DND-41 (cell line): ENCODE results near the gene TEKT3.

Experiments used
- ATAC-seq: fragments of 200-7000 bp; cut with Tn5 transposase; 3 replicates; pipeline ENCODE4 v1.9.1; 2021; ENCODE audit warnings: low read depth; ENCODE audit not compliant: insufficient read depth
- DNase-seq: peaks from one replicate; pipeline ENCODE4 v3.0.0-alpha.2; 2020
- H2AFZ ChIP-seq: 2 replicates; pipeline ENCODE4 v1.6.0; 2012; ENCODE audit warnings: low read depth, low read length
- H3K27ac ChIP-seq: 2 replicates; pipeline ENCODE4 v1.5.1; 2012; ENCODE audit warnings: low read length, inconsistent platforms
- H3K27me3 ChIP-seq: fragments of 200-600 bp; sonication (generic); 2 replicates; pipeline ENCODE4 v1.6.0; 2012; ENCODE audit warnings: low read length, mild to moderate bottlenecking, inconsistent platforms; ENCODE audit not compliant: insufficient read depth, poor library complexity
- H3K36me3 ChIP-seq: 2 replicates; pipeline ENCODE4 v1.5.1; 2012; ENCODE audit warnings: low read length, inconsistent platforms; ENCODE audit not compliant: insufficient read depth
- H3K4me1 ChIP-seq: 2 replicates; pipeline ENCODE4 v1.5.1; 2012; ENCODE audit warnings: mild to moderate bottlenecking, low read length; ENCODE audit not compliant: insufficient read depth
- H3K4me2 ChIP-seq: 2 replicates; pipeline ENCODE4 v1.6.0; 2012; ENCODE audit warnings: mild to moderate bottlenecking, moderate library complexity, low read length, inconsistent platforms; ENCODE audit not compliant: insufficient read depth
- H3K4me3 ChIP-seq, 2 experiments: fragments of 200-600 bp in 1 of 2; shearing (Covaris generic) in 1 of 2; 2 replicates each; pipeline ENCODE4 v1.5.1; 2012 to 2016; ENCODE audit warnings: inconsistent platforms in 2 of 2, low read length in 2 of 2, mild to moderate bottlenecking in 2 of 2, low read depth in 1 of 2, moderate library complexity in 1 of 2
- H3K79me2 ChIP-seq: 2 replicates; pipeline ENCODE4 v1.6.0; 2012; ENCODE audit warnings: low read length, inconsistent platforms; ENCODE audit not compliant: insufficient read depth
- H3K9ac ChIP-seq: 2 replicates; pipeline ENCODE4 v1.6.0; 2012; ENCODE audit warnings: low read depth, mild to moderate bottlenecking, inconsistent platforms, low read length, moderate library complexity
- H3K9me3 ChIP-seq: 2 replicates; pipeline ENCODE4 v1.5.1; 2012; ENCODE audit warnings: low read length, moderate library complexity, mild to moderate bottlenecking, inconsistent platforms; ENCODE audit not compliant: insufficient read depth, severe bottlenecking
- H4K20me1 ChIP-seq: 2 replicates; pipeline ENCODE4 v1.6.0; 2012; ENCODE audit warnings: low read length; ENCODE audit not compliant: insufficient read depth
- EZH2 ChIP-seq: IDR thresholded peaks from 3 replicates; pipeline ENCODE4 v1.6.1; 2012; ENCODE audit warnings: borderline replicate concordance, low read depth, mild to moderate bottlenecking, moderate library complexity, low read length, inconsistent platforms; ENCODE audit not compliant: severe bottlenecking
- TF ChIP-seq, protein P1 (sequence below): IDR thresholded peaks from 2 replicates; pipeline ENCODE4 v1.5.1; 2012; ENCODE audit warnings: borderline replicate concordance, low read length, moderate library complexity, mild to moderate bottlenecking; ENCODE audit not compliant: poor library complexity, severe bottlenecking; ENCODE audit errors: extremely low read depth

Gene TEKT3

DNA sequence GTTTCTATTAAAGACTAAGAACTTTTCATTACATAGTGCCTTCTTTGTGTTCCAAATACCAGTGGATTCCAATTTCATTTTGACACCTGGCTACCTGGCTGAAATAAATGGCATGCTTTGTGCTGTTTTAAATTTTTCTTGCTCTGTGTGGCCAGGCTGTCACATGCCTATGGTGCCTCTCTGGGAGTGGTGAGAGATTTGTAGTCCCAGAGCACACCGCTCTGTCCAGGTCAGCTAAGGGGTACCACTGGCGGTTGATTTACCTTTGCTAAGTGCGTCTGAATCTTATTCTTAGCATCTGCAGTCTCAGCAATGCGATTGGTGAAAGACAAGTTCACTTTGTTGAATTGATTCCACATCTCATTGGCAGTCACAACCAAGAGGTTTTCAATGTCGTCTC, 29.4 kb downstream of the TEKT3 start:
- H3K27me3 ChIP-seq = peaks cover 41% of the 10 kb centered on the region

DNA sequence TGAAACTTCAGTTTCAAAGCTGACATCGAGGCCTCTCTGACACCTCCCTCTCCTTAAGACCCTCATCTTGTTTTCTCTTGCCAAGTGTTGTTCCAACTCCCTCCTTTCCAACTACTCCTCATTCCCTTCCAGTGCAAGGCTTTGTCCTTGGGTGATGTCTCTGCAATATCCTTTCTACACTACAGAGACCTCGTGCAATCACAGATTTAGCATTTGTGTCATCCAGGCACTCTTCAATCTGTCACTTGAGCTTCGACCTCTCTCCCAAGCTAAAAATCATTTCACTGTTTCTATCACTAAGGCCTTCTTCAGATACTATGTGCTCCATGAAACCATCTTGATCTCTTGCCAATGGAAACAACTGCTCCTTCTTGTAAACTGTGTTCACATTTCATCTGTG, 31.6 kb downstream of the TEKT3 start:
- Histone ChIP-seq H3K4me2 (no peak overlapping the region), H3K9me3 (no peaks in the 10 kb centered on the region), H3K27ac (no peak overlapping the region), H4K20me1 (no peaks in the 10 kb centered on the region), H3K27me3 (peaks cover 28% of the 10 kb centered on the region), H3K4me3 (no peak overlapping the region), H2AFZ (no peak overlapping the region), H3K79me2 (no peaks in the 10 kb centered on the region), H3K4me1 (no peaks in the 10 kb centered on the region), H3K9ac (no peak overlapping the region), H3K36me3 (no peaks in the 10 kb centered on the region)
- DNase-seq (no peak), ATAC-seq (no peak)
- TF ChIP-seq EZH2 = no peak
- TF ChIP-seq, protein P1, sequence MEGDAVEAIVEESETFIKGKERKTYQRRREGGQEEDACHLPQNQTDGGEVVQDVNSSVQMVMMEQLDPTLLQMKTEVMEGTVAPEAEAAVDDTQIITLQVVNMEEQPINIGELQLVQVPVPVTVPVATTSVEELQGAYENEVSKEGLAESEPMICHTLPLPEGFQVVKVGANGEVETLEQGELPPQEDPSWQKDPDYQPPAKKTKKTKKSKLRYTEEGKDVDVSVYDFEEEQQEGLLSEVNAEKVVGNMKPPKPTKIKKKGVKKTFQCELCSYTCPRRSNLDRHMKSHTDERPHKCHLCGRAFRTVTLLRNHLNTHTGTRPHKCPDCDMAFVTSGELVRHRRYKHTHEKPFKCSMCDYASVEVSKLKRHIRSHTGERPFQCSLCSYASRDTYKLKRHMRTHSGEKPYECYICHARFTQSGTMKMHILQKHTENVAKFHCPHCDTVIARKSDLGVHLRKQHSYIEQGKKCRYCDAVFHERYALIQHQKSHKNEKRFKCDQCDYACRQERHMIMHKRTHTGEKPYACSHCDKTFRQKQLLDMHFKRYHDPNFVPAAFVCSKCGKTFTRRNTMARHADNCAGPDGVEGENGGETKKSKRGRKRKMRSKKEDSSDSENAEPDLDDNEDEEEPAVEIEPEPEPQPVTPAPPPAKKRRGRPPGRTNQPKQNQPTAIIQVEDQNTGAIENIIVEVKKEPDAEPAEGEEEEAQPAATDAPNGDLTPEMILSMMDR = no peak

More for the DNA sequence above, 29.4 kb downstream of the TEKT3 start:
- Histone ChIP-seq H3K79me2 (no peaks in the 10 kb centered on the region), H3K4me3 (no peak overlapping the region), H3K36me3 (no peaks in the 10 kb centered on the region), H3K9me3 (no peaks in the 10 kb centered on the region), H4K20me1 (no peaks in the 10 kb centered on the region), H3K4me2 (no peak overlapping the region), H3K27ac (no peak overlapping the region), H3K9ac (no peak overlapping the region), H2AFZ (no peak overlapping the region), H3K4me1 (no peaks in the 10 kb centered on the region)
- TF ChIP-seq, protein P1 = no peak
- no peak for TF ChIP-seq EZH2
- no peak for ATAC-seq
- DNase-seq = no peak

DNA sequence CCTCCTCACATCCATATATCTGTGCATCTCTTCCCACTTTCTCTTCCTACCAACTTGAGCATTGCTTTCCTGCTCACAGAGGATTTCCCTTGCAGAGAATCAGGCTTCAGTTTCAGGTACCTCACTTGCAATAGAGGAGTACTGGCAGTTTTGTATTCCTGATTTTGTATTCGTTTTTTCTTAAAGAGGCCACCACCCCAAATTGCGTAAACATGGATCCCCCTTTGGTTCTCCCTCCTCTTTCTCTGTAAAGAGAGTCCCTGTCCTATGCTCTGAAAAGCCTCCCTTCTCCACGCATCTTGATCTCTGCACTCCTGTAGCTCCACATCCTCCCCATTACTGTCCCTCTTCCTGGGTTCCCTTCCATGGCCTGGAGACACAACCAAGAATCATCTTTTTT, 32.2 kb downstream of the TEKT3 start:
- no peak overlapping the region for H2AFZ ChIP-seq
- H3K27ac ChIP-seq = no peak overlapping the region
- H3K27me3 ChIP-seq = peaks cover 27% of the 10 kb centered on the region
- no peaks in the 10 kb centered on the region for H3K36me3 ChIP-seq
- DNase-seq (no peak), ATAC-seq (no peak)
- H3K79me2 ChIP-seq = no peaks in the 10 kb centered on the region
- H3K4me2 ChIP-seq = no peak overlapping the region
- no peak overlapping the region for H3K9ac ChIP-seq
- no peaks in the 10 kb centered on the region for H4K20me1 ChIP-seq
- H3K4me1 ChIP-seq = no peaks in the 10 kb centered on the region
- no peak for TF ChIP-seq EZH2
- TF ChIP-seq, protein P1 = no peak
- H3K9me3 ChIP-seq = no peaks in the 10 kb centered on the region
- H3K4me3 ChIP-seq = no peak overlapping the region

DNA sequence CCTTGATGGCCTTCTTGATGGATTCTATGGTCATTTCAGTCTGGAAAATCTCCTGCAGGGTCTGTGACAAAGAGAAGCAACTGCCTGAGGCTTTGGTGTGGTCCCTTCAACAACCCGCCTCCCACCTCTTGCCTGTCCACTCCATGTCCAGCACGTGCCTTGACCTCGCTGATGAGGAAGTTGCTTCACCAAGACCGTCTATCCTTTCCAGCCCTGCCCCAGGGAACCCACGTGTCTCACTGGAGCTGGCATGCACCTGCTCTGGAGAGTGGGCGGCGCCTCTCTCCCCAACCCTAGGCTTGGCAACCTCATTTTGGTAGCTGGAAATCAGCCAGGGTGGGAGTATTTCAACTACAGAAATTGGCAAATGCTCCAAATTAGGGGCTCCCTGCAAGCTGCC, 32.6 kb downstream of the TEKT3 start:
- Histone ChIP-seq H3K9me3 (no peaks in the 10 kb centered on the region), H2AFZ (no peak overlapping the region), H4K20me1 (no peaks in the 10 kb centered on the region), H3K9ac (no peak overlapping the region), H3K4me3 (no peak overlapping the region), H3K4me2 (no peak overlapping the region), H3K36me3 (no peaks in the 10 kb centered on the region), H3K27ac (no peak overlapping the region), H3K27me3 (peaks cover 25% of the 10 kb centered on the region), H3K4me1 (no peaks in the 10 kb centered on the region), H3K79me2 (no peaks in the 10 kb centered on the region)
- TF ChIP-seq, protein P1 = no peak
- no peak for TF ChIP-seq EZH2
- DNase-seq (no peak), ATAC-seq (no peak)
